ENCODE measurements around the gene DTX3.

- TF ChIP-seq CTCF (IDR thresholded peaks at IDR 0.05) (no peak), POLR2AphosphoS5 (IDR thresholded peaks at IDR 0.05; ENCODE audit: insufficient read depth in 1 of 2, low read depth in 1 of 2) (no peak)
Observed at GRCh38 chr12:57620936-57621496, 16.4 kb downstream of the DTX3 start.

Measured in vagina (tissue), 2 donors.